Right renal pelvis (tissue), 4 donors: ENCODE measurements around the gene SLC25A21. TPM values are rescaled to one million over a fixed set of nuclear protein-coding genes. Genes with fewer than 3 reads are reported as not detected.
"Not testable (repeated sequence)": the region's sequence is repeated elsewhere in the genome, so short reads cannot be mapped to it uniquely, and the experiment has no call there.

ENCODE experiments used
- DNase-seq, 4 donors: peaks; one replicate each; pipeline ENCODE4 v3.0.0-alpha.2; 2013; ENCODE audit warnings: low read depth in 4 of 4, low spot score in 3 of 4, missing footprints in 1 of 4
- polyA plus RNA-seq, 4 donors: library from polyadenylated mRNA; unstranded; fragments of 120-200 nt; gene quantifications; one replicate each; pipeline ENCODE4 v1.2.1, GENCODE V29; 2013; ENCODE audit not compliant: insufficient read length in 4 of 4

SLC25A21 gene
- polyA plus RNA-seq, 4 donors = 3.1 to 4.2 (median 3.2) TPM

- DNase-seq = no peak
These were observed 430.5 kb downstream of the SLC25A21 start for GRCh38 chr14:36741858-36742257.

DNA sequence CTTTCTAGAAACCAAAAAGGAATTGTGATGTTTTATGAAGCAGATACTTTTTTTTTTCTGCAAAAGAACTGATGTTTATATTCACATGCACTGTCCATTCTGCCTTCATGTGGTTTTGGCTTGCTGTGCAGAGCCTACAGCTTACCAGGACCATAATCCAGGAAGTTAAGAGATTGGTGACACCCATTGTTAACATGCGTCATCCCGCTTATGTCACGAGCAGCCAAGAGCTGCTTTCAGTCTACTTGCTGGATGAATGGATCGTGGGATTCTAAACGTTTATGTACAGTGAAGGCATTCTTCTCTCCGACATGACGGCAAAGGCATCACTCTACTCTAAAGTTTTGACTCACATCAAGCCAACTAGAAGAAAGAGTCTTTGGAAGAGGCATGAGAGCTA is 434.1 kb downstream of the SLC25A21 start:
- DNase-seq = no peak

- no peak for DNase-seq
These were observed 446.3 kb downstream of the SLC25A21 start for GRCh38 chr14:36726128-36726527.

DNA sequence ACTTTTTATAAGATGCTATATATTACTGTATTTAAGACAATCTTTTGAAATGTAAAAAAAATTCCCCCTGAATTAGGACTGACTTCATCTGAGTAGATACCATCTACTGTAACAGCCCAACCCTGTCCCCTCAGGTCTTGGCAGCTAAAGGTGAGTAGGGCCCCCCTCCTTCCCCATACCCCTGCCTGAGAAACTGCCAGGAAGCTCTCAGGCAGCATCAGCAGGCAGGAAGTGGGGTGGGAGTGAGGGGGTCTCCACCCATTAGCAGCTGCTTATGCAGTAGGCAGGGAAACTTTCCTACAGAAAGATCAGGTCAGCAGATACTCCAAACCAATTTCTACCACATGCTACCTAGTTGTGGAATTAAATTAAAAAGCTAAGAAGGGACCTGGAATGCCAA is 448.2 kb downstream of the SLC25A21 start:
- no peak for DNase-seq

DNA sequence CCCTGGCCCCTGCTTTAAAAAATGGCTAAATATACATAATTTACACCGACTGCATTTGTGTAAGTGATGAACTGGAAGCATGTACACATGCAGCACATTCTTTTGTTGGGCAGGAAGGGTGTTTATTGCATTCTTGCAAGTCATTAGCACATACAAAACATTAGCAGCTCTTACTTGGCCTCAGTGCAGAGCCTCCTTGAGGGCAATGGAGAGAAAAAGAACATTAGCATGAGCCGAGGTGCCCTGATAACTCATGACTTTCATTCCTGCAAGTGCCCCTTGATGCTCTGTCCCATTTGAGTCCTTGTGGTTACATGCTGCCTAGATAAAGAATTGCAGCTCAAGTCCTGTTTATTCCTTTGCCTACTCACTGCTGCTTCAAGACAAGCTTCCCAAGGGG is 448.9 kb downstream of the SLC25A21 start:
- no peak for DNase-seq

DNA sequence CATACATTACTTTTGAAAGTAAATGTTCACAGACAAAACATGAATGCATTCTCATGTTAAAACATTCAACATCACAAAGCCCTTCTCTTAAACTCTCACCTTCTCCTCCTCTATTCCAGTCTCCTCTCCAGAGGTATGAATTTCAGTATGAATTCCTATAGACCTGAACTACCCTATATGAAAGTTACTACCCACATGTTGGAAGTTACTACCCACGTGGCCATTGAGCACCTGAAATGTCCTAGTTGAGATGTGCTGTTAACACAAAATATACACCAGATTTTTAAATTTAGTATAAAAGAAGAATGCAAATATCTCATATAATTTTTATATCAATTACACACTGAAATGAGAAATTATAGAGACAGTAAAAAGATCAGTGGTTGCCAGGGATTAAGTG is 450.5 kb downstream of the SLC25A21 start:
- no peak for DNase-seq

- no peak for DNase-seq
These were observed 451.7 kb downstream of the SLC25A21 start for GRCh38 chr14:36720657-36721056.

GRCh38 chr14:36719823-36720222 is 452.6 kb downstream of the SLC25A21 start:
- no peak for DNase-seq

- DNase-seq = no peak
These were observed 454.2 kb downstream of the SLC25A21 start for GRCh38 chr14:36718216-36718615.

- DNase-seq = no peak
These were observed 455.0 kb downstream of the SLC25A21 start for GRCh38 chr14:36717363-36717762.

DNA sequence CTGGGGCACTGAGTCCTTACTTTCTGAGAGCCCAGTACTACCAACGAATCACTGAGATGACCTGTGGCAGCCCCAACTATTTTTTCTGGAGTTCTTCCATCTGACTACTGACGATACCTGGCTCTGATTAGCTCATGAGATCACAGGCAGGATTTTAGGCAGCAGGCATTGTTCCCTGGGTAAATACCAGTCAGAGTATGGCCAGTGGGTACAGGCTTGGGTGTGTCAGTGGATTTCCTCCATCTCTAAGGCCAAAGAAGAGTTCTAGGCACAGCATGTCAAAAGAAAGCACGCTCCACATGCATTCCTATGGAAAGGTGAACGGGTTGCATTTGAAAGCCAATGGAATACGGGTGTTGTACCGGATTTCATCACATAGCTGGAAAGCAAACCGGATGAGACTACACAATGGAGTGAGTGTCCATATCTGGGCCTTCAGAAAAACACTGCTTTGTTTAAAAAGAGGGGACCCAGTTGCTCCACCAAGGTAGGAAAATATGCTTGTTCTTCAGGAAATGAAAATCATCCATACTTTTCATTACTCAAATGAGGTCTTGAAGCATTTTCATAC is 455.7 kb downstream of the SLC25A21 start:
- DNase-seq = no peak

GRCh38 chr14:36713960-36714703 is 458.3 kb downstream of the SLC25A21 start:
- no peak for DNase-seq

DNA sequence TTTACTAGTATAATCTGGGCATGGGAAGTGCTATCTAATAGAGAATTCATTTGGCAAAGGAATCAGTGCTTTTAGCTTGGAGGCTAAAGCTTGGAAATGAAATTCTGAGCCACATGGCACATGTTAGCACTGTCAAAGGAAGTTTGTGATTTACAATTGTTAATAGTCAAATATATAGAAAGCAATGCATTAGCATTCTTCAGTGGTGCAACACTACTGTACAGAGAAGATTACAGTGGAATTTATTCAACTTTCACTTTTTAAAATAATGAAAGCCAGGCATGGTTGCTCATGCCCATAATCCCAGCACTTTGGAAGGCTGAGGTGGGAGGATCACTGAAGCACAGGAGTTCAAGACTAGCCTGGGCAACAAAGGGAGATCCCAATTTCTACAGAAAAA is 464.8 kb downstream of the SLC25A21 start:
- no peak for DNase-seq

- no peak for DNase-seq
These were observed 469.9 kb downstream of the SLC25A21 start for GRCh38 chr14:36702474-36702873.

- no peak for DNase-seq
These were observed 471.3 kb downstream of the SLC25A21 start for GRCh38 chr14:36701132-36701531.

GRCh38 chr14:36700651-36701050 is 471.8 kb downstream of the SLC25A21 start:
- DNase-seq = no peak

DNA sequence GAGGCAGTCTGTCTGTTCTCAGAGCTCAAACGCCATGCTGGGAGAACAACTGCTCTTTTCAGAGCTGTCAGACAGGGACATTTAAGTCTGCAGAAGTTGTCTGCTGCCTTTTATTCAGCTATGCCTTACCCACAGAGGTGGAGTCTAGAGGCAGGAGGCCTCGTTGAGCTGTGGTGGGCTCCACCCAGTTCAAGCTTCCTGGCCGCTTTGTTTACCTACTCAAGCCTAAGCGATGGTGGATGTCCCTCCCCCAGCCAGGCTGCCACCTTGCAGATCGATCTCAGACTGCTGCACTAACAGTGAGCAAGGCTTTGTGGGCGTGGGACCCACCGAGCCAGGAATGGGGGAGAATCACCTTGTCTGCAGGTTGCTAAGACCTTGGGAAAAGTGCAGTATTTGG is 473.0 kb downstream of the SLC25A21 start:
- DNase-seq = not testable (repeated sequence)

DNA sequence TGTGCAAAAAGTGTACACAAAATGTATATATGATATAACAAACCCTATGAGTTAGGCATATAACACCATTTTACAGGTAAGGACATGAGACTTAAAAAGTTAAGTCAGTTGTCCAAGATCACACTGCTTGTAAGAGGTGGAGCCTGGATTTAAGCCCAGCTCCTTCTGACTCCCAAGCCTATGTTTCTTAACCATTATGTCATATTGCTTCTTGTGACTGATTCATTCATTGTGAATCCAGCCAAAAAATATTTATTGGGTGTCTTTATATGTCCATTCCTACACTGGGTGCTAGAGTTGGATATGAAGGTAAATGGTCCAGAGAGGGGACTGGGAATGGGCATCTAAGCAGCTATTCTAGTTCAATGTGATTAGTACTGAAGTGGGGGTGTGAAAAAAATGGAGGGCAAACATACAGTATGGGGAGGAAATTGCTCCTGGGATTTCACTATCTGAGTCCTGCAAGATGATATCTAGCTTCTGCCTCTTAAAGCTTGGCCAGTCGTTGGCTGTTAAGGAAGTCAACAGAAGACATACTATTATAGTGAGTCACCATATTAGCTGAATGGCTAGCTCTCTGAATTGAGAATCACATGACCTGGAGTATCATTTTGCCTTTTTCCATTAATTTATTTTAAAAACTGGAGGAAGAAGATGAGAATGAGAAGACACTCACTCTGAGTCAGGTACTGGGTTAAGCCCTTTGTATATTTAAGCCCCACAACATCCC is 481.9 kb downstream of the SLC25A21 start:
- DNase-seq = no peak

DNA sequence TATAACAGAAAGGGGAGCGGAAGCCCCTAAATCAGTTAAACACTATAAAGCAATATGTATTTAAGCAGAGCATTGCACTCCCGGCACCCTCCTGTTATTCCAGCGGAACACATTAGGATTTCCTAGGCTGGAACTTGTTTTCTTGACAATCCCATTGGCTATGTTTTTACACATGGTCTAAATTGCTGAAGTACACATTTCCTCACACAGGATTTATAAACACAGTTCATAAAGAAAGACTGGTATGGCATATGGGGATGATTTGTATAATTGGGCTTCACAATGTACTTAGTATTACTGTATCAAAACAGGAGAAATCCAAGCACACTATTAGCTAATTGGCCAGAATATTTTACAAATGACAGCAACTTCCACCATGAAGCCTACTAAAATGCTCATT is 487.5 kb downstream of the SLC25A21 start:
- no peak for DNase-seq

DNA sequence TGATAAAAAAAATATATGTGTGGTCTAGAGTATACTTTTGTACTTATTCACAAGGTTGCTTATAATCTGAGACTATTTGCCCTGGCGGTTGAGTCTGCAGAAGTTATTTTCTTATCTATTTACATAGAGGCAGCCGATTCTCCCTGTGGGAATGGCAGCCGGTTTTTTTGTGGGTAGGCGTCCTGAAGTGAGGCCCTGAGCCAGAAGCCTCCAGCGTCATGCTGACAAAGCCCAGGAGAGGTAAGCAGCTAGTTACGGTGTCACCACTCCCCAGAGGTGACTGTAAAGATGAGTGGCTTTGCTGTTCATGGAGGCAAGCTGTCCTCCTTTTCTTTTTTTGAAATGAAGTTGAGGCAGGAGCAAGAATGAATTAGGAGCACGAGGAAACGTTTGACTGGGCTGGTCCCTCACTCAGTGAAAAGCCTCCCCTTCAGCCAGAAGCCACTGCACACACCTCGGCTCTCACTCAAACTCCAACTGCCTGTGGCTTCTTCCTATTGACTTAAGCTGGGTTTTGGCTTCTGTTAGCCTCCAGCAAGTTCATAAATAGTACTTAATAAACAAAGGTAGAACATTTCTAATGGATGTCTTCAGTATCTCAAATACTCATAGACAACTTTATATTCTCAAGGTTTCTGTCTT is 489.2 kb downstream of the SLC25A21 start:
- DNase-seq = no peak

DNA sequence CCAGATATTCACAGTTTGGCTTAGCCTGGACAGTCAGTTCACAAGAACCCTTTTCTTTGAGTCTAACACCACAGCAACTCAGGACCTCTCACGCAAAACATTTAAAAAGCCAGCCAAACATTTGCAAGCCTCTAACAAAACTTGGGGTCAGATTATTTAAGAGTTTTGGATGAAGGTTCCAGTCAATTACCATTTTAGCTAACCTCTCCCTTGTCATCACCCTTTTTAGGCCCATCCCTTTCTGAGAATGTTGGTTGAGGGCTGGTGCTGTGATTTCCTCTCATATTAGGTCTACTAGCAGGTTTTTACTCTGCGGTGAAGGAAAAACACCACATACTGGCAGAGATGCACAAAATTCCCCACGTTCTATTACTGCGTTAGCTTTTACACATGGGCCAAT is 490.1 kb downstream of the SLC25A21 start:
- no peak for DNase-seq
